Colonic mucosa (tissue), 4 donors: ENCODE results near the gene AP3S2. TPM values are rescaled to one million over a fixed set of nuclear protein-coding genes. Genes with fewer than 3 reads are reported as not detected.

ENCODE experiments used
- DNase-seq: peaks from one replicate; pipeline ENCODE4 v3.0.0-alpha.2; 2020
- H3K27ac ChIP-seq: fragments of 200-600 bp; one replicate; pipeline ENCODE4 v1.8.0; 2021
- H3K27me3 ChIP-seq: fragments of 200-600 bp; one replicate; pipeline ENCODE4 v1.8.0; 2021
- H3K36me3 ChIP-seq: fragments of 200-600 bp; one replicate; pipeline ENCODE4 v1.8.0; 2021
- H3K4me1 ChIP-seq: fragments of 200-600 bp; one replicate; pipeline ENCODE4 v1.8.0; 2021; ENCODE audit warnings: mild to moderate bottlenecking
- H3K4me3 ChIP-seq: fragments of 200-600 bp; one replicate; pipeline ENCODE4 v1.8.0; 2021
- H3K9ac ChIP-seq, 2 donors: one replicate each; pipeline ENCODE4 v1.7.0; 2013; ENCODE audit warnings: control low read depth in 2 of 2, low read depth in 2 of 2, low read length in 2 of 2
- H3K9me3 ChIP-seq: fragments of 200-600 bp; one replicate; pipeline ENCODE4 v1.8.0; 2021
- intact Hi-C: fragments of 100-400 bp; cut with DNase I; formaldehyde crosslinking; loops from one replicate; pipeline ENCODE4 v1.14.1; 2022
- microRNA-seq: library from miRNA; unstranded; fragments of <30 nt; microRNA quantifications from one replicate; pipeline ENCODE4, GENCODE V29; 2019
- total RNA-seq, 2 donors: library from RNA; stranded (reverse); fragmentation: NEBNext Ultra II Directional in 1 of 2; extraction: Animal tissue kit (Norgen Biotek cat#: 25700) in 1 of 2; gene quantifications; one replicate each; pipeline ENCODE4 v1.2.1, GENCODE V29; 2021
- TF ChIP-seq, protein P1 (sequence below): fragments of 200-600 bp; IDR thresholded peaks from one replicate; pipeline ENCODE4 v1.8.0; 2022; ENCODE audit warnings: antibody characterized with exemption, mild to moderate bottlenecking
- donor health status: healthy.
- donor health status: DM: no; HTN: no; CAD: no.
- donor health status: DM: no; HTN: no; CAD: no.

Gene AP3S2
- total RNA-seq, 2 donors from 2014 or later: 44.5 to 48.6 TPM

DNA sequence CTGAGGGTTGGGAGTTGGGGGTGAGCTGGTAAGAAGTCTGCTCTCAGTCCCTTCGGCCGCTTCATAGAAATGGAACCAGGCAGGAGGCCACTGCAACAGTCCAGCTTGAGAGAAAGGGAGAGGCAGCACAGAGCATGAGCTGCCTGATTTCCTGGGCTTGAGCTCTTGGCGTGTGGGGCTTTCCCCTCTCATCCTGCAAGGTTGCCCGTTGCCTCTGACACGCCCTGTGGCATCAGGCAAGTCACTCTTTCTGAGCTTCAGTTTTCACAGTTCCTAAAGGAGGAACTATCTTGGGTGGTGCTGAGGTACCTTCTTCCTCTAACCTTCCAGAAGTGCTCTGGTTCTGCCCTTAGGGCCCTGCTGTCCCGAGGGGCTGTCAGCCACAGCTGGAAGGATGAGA lies 112.7 kb downstream of the AP3S2 start:
- no peaks in the 10 kb centered on the region for H3K9me3 ChIP-seq
- TF ChIP-seq, protein P1, sequence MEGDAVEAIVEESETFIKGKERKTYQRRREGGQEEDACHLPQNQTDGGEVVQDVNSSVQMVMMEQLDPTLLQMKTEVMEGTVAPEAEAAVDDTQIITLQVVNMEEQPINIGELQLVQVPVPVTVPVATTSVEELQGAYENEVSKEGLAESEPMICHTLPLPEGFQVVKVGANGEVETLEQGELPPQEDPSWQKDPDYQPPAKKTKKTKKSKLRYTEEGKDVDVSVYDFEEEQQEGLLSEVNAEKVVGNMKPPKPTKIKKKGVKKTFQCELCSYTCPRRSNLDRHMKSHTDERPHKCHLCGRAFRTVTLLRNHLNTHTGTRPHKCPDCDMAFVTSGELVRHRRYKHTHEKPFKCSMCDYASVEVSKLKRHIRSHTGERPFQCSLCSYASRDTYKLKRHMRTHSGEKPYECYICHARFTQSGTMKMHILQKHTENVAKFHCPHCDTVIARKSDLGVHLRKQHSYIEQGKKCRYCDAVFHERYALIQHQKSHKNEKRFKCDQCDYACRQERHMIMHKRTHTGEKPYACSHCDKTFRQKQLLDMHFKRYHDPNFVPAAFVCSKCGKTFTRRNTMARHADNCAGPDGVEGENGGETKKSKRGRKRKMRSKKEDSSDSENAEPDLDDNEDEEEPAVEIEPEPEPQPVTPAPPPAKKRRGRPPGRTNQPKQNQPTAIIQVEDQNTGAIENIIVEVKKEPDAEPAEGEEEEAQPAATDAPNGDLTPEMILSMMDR: no peak
- peak overlapping the region; percentile 86 for H3K27ac ChIP-seq
- no peaks in the 10 kb centered on the region for H3K36me3 ChIP-seq
- intact Hi-C loops: no loop called here
- peak overlapping the region in 1 of 2 donors; percentile 71 for H3K9ac ChIP-seq
- H3K4me3 ChIP-seq: no peak overlapping the region
- H3K27me3 ChIP-seq: no peaks in the 10 kb centered on the region
- peak; percentile 80 for DNase-seq
- H3K4me1 ChIP-seq: peaks cover 30% of the 10 kb centered on the region

DNA sequence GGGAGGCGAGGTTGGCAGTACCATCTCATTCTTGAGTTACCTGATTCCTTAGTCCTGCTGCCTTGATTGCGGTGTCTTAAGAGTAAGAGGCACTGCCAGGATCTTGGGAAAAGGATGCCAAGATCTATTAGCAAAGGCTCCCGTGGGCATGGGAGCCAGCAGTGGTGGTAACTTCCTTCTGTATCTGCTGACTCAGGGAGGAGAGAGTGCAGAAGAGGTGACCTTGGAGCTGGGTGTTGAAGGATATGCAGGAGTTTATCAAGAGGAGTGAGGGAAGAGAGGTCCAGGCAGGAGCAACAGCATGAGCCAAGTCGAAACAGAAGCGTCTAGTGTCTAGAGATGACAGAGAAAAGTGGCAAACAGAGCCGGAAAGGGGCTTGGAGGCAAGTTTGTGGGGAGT lies 113.2 kb downstream of the AP3S2 start:
- Histone ChIP-seq H3K36me3 (no peaks in the 10 kb centered on the region), H3K9ac (peak overlapping the region in 1 of 2 donors; percentile 71), H3K9me3 (no peaks in the 10 kb centered on the region), H3K4me1 (peaks cover 32% of the 10 kb centered on the region), H3K4me3 (no peak overlapping the region), H3K27me3 (no peaks in the 10 kb centered on the region), H3K27ac (peak overlapping the region; percentile 86)
- DNase-seq: peak; percentile 49
- intact Hi-C loops: no loop called here
- TF ChIP-seq, protein P1: no peak

Small RNAs within 50 kb of the gene (microRNA-seq; reads per million reads assigned to microRNA genes)
- gene MIR5009: not detected
- gene MIR5094: not detected

Other genes with a start within 250 kb of the AP3S2 start
- 1 to 10 TPM; 1.1 to 1.2 TPM for gene KIF7, start 238.5 kb downstream of the AP3S2 start, total RNA-seq
- gene PLIN1, start 214.6 kb downstream of the AP3S2 start, total RNA-seq: 1 to 10 TPM in 1 of 2 donors, under 1 TPM in 1; 0.90 to 1.2 TPM
- 10 to 100 TPM; 14.7 to 19.0 TPM for gene PEX11A, start 203.2 kb downstream of the AP3S2 start, total RNA-seq
- gene WDR93, start 203.2 kb downstream of the AP3S2 start, total RNA-seq: under 1 TPM in 1 of 2 donors, not detected in 1; 0.13 TPM
- 10 to 100 TPM; 10.5 to 11.1 TPM for gene MESP1, start 142.7 kb downstream of the AP3S2 start, total RNA-seq
- 1 to 10 TPM in 1 of 2 donors, under 1 TPM in 1; 0.45 to 5.4 TPM for gene MESP2, start 117.7 kb downstream of the AP3S2 start, total RNA-seq
- 100 to 1,000 TPM; 216 to 567 TPM for gene ANPEP, start 79.1 kb downstream of the AP3S2 start, total RNA-seq
- 10 to 100 TPM; 31.7 to 36.7 TPM for gene ARPIN, start 19.0 kb upstream of the AP3S2 start, total RNA-seq
- gene ZNF710, start 107.3 kb upstream of the AP3S2 start, total RNA-seq: 10 to 100 TPM; 35.0 to 43.7 TPM
- 100 to 1,000 TPM; 201 to 286 TPM for gene IDH2, start 208.5 kb upstream of the AP3S2 start, total RNA-seq